ENCODE results near the gene FIGNL2. TPM values are rescaled to one million over a fixed set of nuclear protein-coding genes. Genes with fewer than 3 reads are reported as not detected.

Gene FIGNL2
- total RNA-seq, 4 donors from 2014 or later: not detected

DNA sequence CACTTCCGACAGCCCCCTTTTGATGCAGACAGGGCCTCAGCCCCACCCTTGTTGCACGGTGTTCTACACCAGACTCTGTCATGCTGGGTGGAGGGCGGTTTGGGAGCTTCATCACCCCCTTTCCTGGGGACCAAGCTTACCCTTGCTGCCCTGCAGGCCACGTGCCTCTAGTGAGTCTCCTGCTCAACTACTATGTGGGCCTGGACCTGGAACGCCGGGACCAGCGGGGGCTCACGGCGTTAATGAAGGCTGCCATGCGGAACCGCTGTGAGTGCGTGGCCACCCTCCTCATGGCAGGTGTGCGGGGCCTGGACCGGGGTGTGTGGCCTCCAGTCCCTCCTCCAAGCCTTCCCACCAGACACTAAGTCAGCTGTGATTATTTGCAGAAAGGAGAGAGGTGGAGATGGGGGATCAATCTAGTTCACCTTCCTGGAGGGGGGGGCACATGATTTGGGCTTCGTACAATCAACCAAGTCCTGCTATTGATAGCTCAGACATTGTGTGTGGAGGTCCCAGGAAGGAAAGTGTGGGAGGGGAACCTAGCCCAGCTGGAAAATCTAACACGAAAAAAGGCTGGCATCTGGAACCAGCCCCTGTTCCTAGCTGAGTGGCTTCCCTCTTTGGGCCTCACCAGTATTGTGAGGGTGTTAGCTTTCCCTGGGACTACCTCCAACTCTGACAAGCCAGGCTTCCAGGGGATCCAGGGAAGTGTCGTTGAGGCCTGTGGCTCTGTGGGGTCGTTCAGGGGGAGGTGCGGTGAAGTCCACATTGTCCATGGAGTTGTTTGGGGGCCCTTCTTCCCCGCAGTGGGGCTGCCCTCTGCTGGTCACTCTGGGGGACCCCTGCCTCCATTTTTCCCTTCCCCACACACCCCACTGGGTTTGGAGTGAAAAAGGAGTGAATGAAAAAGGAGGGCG, 41.0 kb upstream of the FIGNL2 start:
- no peak for TF ChIP-seq POLR2A (IDR thresholded peaks at IDR 0.05)
- no peak for TF ChIP-seq POLR2AphosphoS5 (IDR thresholded peaks at IDR 0.05)
- TF ChIP-seq EP300 (IDR thresholded peaks at IDR 0.05; ENCODE audit: low read depth): no peak
- no peak for TF ChIP-seq CTCF (IDR thresholded peaks at IDR 0.05)
- Histone ChIP-seq H3K9me3 (no peaks in the 10 kb centered on the region), H3K4me1 (peaks cover 0 to 13% (median 7%) of the 10 kb centered on the region in 4 donors), H3K27me3 (peaks cover 3% of the 10 kb centered on the region), H3K27ac (no peak overlapping the region), H3K36me3 (no peaks in the 10 kb centered on the region), H3K4me3 (no peak overlapping the region)
- in situ Hi-C loops (cut with MboI; ENCODE audit: low pct_ligation_motif_present in 1 of 4, low pct_unique_long_range_greater_than_20kb in 1 of 4, low sequenced_read_pairs in 3 of 4) (no loop called here), intact Hi-C loops (cut with DNase I; ENCODE audit: low total_unique reads) (loop anchor here (5.0 kb wide), 1 partner anchor 93 kb away; no protein-coding TSS in a partner anchor)
- DNase-seq: no peak
- 85% methylated on average over 21 of the region's 21 CpGs; no CpG with 5 or more reads in 1 of the 2 donors for WGBS, 2 donors (ENCODE audit: low coverage in 1 of 2)

DNA sequence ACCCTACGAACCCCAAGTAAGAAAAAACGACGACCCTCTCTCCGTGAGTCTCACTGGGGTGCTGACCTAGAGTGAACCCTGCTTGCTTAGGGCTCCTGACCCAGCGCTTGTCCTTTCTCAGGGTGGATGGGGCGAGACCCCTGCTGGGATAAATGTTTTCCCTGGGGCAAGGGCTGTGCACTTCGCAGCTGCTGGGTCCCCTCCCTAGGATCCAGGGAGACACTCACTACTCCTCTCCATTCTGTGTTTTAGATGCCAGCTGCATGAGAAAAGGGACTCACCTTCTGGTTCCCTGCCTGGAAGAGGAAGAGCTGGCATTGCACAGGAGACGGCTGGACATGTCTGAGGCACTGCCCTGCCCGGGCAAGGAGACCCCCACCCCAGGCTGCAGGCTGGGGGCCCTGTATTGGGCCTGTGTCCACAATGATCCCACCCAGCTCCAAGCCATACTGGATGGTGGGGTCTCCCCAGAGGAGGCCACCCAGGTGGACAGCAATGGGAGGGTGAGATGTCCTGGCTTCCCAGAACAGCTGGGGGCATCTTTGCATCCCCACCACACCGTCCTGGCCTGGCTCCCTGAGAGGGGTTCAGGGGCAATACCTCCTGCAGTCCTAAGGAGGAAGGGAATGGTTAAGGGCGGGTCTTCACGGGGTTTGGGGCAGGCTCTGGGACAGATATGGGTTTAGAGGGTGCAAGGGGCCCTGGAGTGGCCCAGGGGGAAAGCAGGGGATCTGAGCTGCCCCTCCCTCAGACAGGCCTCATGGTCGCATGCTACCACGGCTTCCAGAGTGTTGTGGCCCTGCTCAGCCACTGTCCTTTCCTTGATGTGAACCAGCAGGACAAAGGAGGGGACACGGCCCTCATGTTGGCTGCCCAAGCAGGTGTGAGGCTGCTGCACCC, 40.0 kb upstream of the FIGNL2 start:
- Histone ChIP-seq H3K27me3 (peaks cover 3% of the 10 kb centered on the region), H3K4me1 (peaks cover 0 to 13% (median 7%) of the 10 kb centered on the region in 4 donors), H3K27ac (no peak overlapping the region), H3K9me3 (no peaks in the 10 kb centered on the region), H3K4me3 (no peak overlapping the region), H3K36me3 (no peaks in the 10 kb centered on the region)
- intact Hi-C loops (cut with DNase I; ENCODE audit: low total_unique reads) (loop anchor here (5.0 kb wide), 1 partner anchor 94 kb away; no protein-coding TSS in a partner anchor), in situ Hi-C loops (cut with MboI; ENCODE audit: low pct_ligation_motif_present in 1 of 4, low pct_unique_long_range_greater_than_20kb in 1 of 4, low sequenced_read_pairs in 3 of 4) (no loop called here)
- WGBS, 2 donors (ENCODE audit: low coverage in 1 of 2): 0 to 79% methylated on average over 1 to 15 of the region's 15 CpGs
- no peak for DNase-seq
- TF ChIP-seq EP300 (IDR thresholded peaks at IDR 0.05; ENCODE audit: low read depth) (no peak), POLR2A (IDR thresholded peaks at IDR 0.05) (no peak), POLR2AphosphoS5 (IDR thresholded peaks at IDR 0.05) (no peak), CTCF (IDR thresholded peaks at IDR 0.05) (no peak)

DNA sequence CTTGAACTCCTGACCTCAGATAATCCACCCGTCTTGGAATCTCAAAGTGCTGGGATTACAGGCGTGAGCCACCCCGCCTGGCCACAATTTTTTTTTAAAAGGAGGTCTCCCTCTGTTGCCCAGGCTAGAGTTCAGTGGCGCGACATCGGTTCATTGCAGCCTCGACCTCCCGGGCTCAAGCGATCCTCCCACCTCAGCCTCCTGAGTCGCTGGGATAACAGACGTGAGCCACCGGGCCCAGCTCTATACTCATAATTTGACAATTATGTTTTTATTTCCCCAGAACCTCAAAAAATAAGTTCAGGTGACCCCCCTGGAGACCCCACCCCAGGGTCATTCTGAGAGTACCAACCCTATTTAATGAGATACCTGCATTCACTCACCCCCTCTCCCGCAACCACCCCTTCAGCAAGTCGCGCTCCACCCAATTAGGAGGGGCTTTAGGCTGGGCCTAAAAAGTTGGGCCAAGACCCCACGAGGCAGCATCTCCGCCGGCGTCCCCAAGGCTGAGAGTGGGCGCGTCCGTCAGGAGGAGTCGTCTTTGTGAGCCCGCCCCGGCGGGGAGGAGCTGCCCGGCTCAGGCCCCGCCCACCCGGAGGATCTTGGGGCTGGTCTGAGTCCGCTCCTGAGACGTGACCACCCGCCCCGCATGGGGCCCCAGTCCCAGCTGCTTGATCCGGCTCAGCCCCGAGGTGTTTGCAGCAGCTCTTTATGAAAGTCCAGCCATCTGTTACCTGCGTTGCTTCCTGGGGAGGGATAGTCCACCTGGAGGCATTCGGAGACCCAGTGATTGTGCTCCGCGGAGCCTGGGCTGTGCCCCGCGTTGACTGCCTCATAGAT, 39.2 kb upstream of the FIGNL2 start, which contains the start of gene ANKRD33:
ANKRD33 (plus strand) TSS at position 628 of the 840 bp plus-strand sequence; CDS start at position 712, 84 bp downstream.
- in situ Hi-C loops (cut with MboI; ENCODE audit: low pct_ligation_motif_present in 1 of 4, low pct_unique_long_range_greater_than_20kb in 1 of 4, low sequenced_read_pairs in 3 of 4): no loop called here

More for the DNA sequence above, 39.2 kb upstream of the FIGNL2 start, which contains the start of gene ANKRD33:
- H3K27ac ChIP-seq: no peak within 1 kb of the TSS
- DNase-seq: peak; percentile 55
- WGBS, 2 donors (ENCODE audit: low coverage in 1 of 2): 62 to 86% methylated on average over 13 to 37 of the region's 41 CpGs
- no peaks in the 10 kb centered on the region for H3K9me3 ChIP-seq
- H3K27me3 ChIP-seq: peaks cover 3% of the 10 kb centered on the region
- TF ChIP-seq CTCF (IDR thresholded peaks at IDR 0.05): no peak
- TF ChIP-seq POLR2AphosphoS5 (IDR thresholded peaks at IDR 0.05): no peak
- no peak for TF ChIP-seq EP300 (IDR thresholded peaks at IDR 0.05; ENCODE audit: low read depth)
- no peak for TF ChIP-seq POLR2A (IDR thresholded peaks at IDR 0.05)
- no peak within 1 kb of the TSS for H3K4me3 ChIP-seq
- H3K4me1 ChIP-seq: peaks cover 0 to 13% (median 7%) of the 10 kb centered on the region in 4 donors
- H3K36me3 ChIP-seq: no peaks in the 10 kb centered on the region
- intact Hi-C loops (cut with DNase I; ENCODE audit: low total_unique reads): loop anchor here (5.0 kb wide), 1 partner anchor 95 kb away; no protein-coding TSS in a partner anchor
